GM19467 (cell line): ENCODE measurements around the gene TFDP2.
"Not testable (repeated sequence)": the region's sequence is repeated elsewhere in the genome, so short reads cannot be mapped to it uniquely, and the experiment has no call there.

Experiments used
- ATAC-seq: cut with Tn5 transposase; IDR thresholded peaks from one replicate; pipeline ENCODE4 v1.9.1; 2021; ENCODE audit warnings: mild to moderate bottlenecking, moderate library complexity; ENCODE audit not compliant: unreplicated experiment

Gene TFDP2

DNA sequence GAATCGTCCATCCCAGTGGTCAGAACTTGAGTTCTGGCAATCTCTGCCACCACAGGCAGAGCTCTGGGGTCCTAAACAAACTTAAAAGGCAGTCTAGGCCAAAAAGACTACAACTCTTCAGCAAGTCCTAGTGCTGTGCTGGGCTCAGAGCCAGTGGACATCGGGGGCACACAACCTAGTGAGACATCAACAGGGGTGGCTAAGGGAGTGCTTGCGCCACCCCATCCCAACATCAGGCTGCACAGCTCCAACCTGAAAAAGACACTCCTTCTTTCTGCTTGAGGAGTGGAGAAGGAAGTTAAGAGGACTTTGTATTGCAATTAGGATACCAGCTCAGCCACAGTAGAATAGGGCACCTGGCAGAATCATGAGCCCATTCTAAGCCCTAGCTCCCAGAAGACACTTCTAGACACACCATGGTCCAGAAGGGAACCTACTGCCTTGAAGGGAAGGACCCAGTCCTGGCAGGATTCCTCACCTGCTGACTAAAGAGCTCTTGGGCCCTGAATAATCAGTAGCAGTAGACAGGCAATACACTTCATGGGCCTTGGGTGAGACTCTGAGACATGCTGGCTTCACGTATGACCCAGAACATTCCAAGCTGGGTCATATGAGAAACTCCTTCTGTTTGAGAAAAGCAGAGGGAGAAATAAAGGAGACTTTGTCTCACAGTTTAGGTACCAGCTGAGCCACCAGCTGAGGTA lies 72.0 kb downstream of the TFDP2 start:
- ATAC-seq: no peak

DNA sequence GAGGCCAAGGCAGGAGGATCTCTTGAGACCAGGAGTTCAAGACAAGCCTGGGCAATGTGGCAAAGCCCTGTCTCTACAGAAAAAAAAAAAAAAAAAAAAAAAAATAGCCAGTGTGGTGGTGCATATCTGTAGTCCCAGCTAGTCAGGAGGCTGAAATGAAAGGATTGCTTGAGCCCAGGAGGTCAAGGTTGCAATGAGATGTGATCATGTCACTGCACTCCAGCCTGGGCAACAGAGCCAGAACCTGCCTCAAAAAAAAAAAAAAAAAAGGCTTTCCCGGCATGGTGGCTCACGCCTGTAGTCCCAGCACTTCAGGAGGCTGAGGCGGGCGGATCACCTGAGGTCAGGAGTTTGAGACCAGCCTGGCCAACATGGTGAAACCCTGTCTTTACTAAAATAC lies 73.7 kb downstream of the TFDP2 start:
- ATAC-seq: not testable (repeated sequence)

DNA sequence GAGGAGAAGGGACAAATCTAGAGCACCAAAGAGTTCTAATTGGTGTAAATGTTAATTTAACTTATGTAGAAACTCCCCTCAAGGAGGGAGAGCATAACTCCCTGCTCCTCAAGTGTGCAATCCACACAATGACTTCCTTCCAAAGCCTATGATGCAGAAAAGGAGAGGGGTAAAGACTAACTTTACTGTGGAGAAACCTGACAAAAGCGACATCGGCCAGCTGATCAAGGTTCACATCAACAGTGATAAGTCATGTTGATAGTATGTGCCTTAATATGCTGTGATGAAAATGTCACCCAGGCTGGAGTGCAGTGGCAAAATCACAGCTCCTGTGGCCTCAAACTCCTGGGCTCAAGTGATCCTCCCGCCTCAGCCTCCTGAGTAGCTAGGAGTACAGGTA lies 76.5 kb downstream of the TFDP2 start:
- no peak for ATAC-seq

DNA sequence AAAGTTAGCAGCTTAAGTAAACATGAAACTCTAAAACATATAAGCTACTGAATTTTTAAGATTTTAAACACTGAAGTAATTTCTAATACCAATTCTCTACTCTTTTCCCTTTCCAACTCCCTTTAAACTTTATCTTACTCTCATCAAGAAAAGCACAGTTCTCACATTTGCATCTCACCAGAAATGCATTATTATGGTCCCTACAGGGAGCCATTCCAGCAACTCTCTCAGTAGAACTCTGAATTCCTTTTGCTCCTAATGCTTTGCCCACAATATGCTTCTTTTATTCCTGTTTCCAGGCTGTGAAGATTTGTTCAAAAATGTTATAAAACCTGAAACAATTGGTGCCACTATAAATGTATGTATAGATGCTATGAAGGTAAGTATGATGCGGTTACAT lies 83.4 kb downstream of the TFDP2 start:
- ATAC-seq: no peak

DNA sequence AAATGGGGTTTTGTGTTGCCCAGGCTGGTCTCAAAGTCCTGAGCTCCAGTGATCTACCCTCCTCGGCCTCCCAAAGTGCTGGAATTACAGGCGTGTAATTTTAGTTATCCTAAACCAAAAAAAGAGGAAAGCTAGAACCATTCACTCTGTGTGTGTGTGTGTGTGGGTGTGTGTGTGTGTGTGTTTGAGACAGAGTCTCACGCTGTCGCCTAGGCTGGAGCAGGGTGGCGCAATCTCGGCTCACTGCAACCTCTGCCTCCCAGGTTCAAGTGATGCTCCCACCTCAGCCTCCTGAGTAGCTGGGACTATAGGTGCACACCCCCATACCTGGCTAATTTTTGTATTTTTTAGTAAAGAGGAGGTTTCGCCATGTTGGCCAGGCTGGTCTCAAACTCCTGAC lies 84.0 kb downstream of the TFDP2 start:
- ATAC-seq: no peak

DNA sequence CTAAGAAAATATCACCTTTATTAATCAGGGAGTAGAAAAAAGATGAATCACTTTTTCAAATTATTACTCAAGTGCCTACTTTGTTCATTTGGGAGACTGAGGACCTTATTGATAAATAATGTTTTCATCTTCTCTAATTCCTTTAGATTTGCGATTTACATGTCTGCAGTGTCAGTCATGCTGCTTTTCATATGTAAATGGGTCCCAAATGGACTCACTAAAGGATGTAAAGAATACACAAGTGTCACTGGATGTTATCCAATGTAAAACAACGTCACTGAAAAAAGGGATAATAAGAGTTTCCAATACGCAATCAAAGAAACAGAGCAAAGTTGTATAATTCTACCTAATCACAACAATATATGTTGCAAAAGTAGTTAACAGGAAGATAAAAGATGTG lies 84.9 kb downstream of the TFDP2 start:
- ATAC-seq: no peak

DNA sequence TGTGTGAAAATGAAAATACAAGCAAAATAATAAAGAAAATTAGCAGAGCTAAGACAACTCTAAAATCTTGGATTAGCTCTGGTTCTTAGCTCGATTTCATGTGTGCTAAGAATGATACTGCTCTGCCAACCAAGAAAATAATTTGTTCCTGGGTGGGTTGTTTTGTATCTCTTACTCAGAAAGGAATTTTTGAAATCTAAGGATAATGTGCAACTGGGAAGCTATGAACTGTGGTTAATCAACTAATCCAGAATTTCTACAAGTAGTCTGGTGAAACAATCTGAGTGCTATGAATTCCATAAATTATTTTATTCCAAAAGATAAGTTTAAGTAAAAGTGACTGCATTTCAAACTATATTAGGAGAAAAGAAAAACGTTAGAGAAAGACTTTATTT lies 92.0 kb downstream of the TFDP2 start:
- ATAC-seq: no peak

DNA sequence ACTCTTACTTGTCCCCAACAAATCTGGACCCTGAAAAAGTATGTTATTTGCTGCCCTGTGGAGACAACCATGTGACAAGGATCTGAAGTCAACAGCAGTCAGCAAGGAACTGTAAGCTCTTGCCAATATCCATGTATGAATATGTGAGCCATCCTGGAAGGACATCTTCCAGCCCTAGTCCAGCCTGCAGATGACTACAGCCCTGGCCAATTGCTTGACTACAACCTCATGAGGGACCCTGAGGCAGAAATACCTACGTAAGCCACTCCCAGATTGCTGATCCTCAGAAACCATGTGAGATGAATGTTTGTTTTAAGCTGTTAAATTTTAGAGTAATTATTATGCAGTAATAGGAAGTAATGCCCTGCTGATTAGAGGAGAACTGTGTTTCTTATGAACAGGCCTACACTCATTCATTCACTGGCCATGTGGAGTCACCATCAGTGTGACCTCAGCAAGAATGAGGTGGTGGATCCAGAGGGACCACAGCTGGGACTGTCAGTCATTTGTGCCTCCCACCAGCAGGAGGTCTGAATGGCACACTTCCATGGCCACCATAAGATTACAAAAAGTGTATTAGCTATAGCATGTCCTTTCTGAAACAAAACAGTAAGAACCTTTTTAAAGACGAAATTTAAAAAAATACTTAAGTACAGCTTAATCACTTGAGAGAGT lies 92.6 kb downstream of the TFDP2 start:
- no peak for ATAC-seq

DNA sequence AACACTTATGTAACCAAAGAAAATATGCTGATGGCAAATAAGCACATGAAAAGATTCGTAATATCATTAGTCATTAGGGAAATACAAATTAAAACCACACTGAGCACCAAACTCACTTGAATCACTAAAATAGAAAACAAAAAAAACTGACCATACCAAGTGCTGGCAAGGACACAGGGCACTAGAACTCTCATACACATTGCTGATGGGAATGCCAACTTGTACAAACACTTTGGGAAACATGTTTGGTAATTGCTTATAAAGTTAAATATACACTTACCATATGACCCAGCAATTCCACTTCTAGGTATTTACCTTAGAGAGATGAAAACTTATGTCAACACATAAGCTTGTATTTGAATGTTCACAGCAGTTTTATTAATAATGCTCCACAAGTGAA lies 95.5 kb downstream of the TFDP2 start:
- no peak for ATAC-seq

DNA sequence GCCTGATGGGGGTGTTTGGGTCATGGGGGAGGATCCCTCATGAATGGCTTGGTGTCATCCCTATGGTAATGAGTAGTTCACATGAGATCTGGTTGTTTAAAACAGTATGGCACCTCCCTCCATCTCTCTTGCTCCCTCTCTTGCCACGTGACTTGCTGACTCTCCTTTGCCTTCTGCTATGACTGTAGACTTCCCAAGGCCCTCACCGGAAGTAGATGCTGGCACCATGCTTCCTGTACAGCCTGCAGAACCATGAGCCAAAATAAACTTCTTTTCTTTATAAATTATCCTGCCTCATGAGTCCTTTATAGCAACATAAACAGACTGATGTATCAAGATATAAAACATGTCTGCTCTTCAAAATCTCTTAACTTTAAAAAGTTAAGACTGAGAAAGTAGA lies 96.1 kb downstream of the TFDP2 start:
- no peak for ATAC-seq

DNA sequence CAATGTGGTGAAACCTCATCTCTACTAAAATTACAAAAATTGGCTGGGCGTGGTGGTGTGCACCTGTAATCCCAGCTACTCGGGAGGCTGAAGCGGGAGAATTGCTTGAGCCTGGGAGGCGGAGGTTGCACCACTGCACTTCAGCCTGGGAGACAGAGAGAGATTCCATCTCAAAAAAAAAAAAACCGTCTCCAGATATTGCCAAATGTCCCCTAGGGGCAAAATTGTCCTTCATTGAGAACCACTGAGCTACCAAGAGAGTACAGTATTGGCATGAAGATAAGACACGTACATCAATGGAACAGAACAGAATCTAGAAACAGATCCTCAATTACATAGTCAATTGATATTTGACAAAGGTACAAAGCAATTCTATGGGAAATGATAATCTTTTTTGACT lies 98.0 kb downstream of the TFDP2 start:
- ATAC-seq: no peak

DNA sequence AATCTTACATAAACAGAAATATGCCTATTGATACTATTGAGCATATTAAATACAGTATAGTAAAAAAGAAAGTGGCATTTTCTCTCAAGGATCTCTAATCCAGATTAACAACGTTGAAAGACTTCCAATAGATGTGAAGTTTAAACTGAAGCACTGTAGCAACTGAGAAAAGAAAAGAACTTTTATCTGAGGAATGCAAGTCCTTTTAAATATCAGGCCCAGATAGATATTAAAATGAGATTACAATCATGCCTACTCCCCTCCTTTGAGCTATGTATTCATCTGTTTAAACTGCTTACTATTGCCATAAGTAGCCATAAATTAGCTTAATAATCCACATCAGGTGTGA lies 102.3 kb downstream of the TFDP2 start:
- no peak for ATAC-seq

DNA sequence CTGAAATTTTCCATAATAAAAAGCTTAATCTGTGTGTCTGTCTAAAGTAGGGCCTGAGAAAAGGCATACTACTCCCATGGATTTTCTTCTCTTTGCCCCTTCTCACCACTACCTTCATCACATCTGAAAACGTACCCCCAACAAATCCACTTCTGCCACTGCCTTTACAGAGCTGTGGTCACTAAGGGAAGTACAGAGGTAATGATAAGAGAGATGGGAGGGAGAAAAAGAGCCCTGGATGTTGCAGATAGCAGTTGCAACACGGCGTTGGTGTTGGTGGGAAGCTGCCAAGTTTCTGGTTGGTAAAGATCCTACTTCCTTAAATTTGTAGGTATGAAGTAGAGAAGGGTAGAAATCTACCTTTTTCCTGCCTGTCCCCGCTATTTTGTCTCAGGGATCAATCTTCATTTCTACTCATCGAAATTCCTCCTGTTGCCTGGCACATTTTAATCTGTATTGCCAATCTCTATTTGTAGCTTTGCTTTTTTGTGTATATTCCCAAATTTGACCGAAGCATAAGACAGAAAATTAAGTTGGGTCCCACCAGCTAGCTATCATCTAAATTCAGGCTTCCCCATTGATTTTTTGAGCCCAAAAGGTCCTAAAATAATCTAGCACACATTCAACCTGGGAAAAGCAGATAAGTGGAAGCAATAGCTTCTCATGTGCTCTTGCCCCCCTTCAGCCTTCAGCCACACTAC lies 102.9 kb downstream of the TFDP2 start:
- no peak for ATAC-seq

DNA sequence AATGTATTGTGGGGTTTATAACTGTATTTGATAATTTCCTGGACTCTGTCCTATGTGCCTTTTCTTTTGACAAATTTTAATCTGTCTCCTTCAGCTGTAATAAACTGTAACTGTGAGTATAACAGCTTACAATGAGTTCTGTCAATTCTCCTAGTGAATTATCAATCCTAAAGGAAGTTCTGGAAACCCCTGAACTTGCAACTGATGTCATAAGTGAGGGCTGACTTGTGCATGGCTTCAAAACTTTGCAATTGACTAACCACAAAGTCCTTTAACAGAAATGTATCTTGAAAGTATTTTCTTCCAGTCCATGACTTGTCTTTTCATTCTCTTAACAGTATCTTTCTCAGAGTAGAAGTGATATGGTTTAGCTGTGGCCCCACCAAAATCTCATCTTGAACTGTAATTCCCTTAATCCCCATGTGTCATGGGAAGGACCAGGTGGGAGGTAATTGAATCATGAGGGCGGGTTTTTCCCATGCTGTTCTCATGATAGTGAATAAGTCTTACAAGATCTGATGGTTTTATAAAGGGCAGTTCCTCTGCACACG lies 108.3 kb downstream of the TFDP2 start:
- no peak for ATAC-seq

DNA sequence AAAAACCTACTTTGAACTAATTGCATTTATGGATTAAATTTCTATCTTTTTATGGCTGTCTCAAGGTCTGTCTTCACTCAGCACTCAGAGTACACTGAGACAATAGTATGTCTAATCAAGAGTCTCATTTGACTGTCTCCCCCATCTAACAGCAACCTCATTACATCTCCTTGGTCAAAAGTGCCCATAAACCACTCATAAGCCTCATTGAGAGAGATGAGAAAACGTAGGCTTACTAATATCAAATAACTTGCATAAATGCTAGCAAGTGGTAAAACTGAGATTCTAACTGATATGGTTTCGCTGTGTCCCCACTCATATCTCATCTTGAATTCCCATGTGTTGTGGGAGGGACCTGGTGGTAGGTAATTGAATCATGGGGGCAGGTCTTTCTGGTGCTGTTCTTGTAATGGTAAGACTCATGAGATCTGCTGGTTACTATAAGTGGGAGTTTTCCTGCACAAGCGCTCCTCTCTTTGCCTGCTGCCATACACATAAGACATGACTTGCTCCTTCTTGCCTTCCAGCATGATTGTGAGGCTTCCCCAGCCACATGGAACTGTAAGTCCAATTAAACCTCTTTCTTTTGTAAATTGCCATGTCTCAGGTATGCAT lies 113.9 kb downstream of the TFDP2 start:
- ATAC-seq: no peak

DNA sequence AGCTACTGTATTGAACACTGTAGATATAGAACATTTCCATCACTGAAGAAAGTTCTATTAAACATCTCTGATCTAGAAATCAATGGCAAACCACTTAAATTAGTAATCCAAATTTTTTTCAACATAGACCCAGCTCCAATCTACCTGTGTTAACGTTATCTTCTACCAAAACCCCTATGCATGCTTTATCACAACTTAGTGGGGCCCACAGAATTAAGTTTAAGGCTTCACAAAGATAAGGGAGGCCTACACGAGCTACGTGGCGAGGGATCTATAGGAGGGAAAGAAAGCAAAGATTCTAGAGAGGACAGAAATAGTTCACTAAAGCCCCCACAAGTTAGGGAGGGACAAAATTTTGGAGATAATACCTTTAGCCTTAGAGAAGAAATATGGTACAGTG lies 116.1 kb downstream of the TFDP2 start:
- ATAC-seq: no peak

DNA sequence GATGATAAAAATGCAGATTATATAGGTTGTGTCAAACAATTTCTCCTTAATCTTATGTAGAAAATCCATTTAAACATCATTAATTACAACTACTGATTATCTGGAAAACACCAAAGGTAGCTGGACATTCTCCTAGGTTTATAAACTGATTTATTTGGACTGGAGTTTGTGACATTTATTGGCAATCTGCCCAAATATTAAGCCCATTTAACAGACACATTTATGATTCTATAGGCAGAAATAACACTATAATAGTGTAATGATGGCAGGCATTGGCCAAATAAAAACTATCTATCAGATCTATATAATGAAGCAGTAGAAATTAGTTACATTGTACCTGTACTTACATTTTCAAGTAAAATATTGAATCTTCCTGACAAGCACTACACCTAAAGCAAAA lies 117.8 kb downstream of the TFDP2 start:
- no peak for ATAC-seq

DNA sequence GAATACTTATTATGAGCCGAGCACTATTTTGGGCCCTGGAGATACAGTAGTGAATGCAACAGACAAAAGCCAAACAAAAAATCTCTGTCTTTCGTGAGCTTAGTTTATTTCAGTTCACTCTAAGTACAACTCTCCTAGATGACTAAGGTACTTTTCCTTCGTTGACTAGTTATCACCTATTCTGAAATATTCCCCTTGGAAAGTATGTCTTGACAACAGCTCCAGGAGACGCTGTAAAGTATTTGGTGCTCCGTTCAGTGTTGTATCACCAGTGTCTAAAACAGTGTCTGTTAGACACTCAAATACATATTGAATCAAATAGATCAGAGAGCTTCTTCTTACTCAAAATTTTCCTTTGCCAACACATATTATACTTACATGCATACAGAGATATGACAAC lies 119.6 kb downstream of the TFDP2 start:
- no peak for ATAC-seq

DNA sequence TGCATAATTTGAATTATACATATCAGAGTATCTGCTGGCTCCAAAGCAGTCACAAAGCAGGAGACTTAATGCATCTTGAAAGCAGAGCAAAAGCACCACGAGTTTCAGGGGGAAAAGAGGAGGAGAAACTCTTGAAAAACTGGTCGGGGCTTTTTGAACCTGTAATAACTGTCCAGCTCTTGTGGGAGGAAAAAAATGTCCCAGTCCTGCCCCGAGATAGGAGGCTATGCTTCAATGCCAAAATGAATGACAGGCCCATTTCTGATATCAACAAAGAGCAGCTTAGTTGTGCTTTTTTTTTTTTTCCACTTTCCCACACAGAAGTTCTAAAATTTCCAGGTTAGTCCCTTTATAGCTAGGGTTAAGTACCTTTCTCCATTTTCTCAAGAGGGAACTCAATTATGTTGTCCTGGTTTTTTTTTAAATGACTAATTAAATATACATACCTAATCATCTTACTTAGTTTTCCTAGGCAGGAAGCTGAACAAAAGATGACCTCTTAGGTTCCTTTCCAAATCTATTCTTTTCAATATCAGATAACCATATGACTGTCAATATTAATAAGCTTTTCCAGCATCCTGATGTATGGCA lies 120.2 kb downstream of the TFDP2 start:
- ATAC-seq: peak; percentile 43

DNA sequence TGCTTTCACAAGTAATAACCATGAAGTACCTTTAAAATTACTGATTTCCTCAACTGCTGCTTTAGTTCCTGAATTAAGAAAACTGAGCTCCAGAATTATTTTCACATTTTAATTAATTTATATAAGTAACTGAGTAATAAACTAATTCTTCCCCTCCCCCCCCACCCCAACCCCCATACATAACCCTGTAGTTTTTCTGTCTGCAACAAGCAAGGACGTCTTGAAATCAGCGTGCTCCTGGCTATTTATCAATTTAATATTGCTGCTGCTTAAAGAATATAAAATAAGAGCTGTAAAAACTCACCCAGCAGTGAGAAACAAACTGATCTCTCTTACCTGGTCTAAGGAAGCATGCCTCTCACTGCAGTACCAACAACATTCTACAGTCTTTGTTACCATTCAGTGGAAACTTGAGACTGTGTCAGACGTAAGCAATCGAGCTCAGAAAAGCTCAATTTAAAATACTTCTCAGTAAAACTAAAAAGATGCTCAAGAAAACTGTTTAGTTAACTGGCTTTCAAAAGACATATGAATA lies 121.0 kb downstream of the TFDP2 start:
- no peak for ATAC-seq

DNA sequence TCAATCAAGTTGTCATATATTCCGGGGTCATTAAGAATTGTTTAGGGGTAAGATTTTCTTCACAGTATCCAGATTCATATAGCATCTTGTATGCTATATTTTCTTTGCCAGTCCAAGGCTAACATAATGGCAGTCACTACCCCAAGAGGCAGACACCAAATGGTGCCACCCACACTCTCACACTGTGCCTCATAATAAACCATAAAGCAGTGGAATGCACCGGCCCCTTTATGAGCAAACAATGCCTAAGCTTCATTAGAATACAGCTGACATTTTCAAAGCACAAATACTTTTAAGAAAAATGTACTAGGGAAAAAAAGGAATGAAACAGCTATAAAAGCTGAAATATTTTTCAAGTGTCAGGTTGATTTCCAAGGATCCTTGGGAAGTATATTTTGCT lies 121.6 kb downstream of the TFDP2 start:
- no peak for ATAC-seq
